HG03135 (cell line): ENCODE measurements around the gene TRIM61.
"Not testable (repeated sequence)": the region's sequence is repeated elsewhere in the genome, so short reads cannot be mapped to it uniquely, and the experiment has no call there.

ENCODE experiments used
- ATAC-seq: cut with Tn5 transposase; IDR thresholded peaks from one replicate; pipeline ENCODE4 v1.9.1; 2021; ENCODE audit warnings: mild to moderate bottlenecking, moderate library complexity; ENCODE audit not compliant: unreplicated experiment

The TRIM61 gene

GRCh38 chr4:164977243-164978164, at the start of gene TRIM61:
Gene TRIM61 (minus strand): TSS chr4:164977657. CDS start chr4:164970002, 7,655 bp downstream.
- ATAC-seq: peak; percentile 99

DNA sequence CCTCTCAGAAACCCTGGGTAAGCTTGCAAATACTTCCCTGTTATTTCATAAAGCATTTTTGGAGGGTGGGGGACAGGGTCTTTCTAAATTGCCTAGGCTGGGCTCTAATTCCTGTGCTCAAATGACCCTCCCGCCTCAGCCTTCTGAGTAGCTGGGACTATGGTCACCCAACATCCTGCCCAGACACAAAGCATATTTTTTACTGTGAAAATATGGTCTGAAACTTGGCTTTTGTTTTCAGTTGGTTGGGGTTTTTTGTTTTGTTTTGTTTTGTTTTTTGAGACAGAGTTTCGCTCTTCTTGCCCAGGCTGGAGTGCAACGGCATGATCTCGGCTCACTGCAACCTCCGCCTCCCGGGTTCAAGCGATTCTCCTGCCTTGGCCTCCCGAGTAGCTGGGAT, 48.3 kb upstream of the TRIM61 start:
- not testable (repeated sequence) for ATAC-seq

DNA sequence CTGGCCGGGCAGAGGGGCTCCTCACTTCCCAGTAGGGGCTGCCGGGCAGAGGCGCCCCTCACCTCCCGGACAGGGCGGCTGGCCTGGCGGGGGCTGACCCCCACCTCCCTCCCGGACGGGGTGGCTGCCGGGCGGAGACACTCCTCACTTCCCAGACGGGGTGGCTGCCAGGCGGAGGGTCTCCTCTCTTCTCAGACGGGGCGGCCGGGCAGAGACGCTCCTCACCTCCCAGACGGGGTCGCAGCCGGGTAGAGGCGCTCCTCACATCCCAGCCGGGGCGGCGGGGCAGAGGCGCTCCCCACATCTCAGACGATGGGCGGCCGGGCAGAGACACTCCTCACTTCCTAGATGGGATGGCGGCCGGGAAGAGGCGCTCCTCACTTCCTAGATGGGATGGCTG, 42.5 kb upstream of the TRIM61 start:
- ATAC-seq: not testable (repeated sequence)

- no peak for ATAC-seq
Observed at GRCh38 chr4:165016971-165017370, 39.5 kb upstream of the TRIM61 start.

DNA sequence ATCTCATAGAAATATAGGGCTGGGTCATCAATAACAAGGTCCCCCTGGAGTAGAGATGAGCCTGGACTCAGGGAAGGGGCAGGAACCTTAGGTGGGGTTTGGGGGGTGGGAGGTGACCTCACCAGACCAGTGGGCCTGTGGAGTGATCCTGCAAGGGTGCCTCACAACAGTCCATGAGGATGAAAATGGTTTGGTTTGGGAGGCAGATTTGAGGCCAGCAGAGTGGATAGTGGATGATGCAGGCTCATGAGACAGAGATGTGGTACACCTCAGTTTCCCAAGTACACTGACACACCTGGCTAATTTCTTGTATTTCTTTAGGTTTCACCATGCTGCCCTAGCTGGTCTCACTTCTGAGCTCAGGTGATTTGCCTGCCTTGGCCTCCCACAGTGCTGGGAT, 36.2 kb upstream of the TRIM61 start:
- ATAC-seq: no peak

DNA sequence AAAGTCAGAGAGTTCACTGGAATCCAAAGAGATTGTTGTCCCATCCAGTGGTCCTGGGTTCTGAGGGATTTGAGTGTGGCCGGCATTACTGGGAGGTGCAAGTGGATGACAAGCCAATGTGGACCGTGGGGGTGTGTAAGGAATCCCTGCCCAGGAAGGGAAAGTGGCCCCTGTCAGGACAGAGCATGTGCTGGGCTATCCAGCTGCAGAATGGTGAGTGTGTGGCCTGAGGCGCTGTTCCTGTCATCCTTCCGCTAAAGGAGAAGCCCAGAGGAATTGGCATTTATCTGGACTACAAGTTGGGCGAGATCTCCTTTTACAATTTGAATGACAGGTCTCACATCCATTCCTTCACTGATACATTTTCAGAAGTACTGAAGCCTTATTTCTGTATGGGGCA, 33.9 kb upstream of the TRIM61 start:
- no peak for ATAC-seq

- ATAC-seq: no peak
Observed at GRCh38 chr4:165010991-165011390, 33.5 kb upstream of the TRIM61 start.

DNA sequence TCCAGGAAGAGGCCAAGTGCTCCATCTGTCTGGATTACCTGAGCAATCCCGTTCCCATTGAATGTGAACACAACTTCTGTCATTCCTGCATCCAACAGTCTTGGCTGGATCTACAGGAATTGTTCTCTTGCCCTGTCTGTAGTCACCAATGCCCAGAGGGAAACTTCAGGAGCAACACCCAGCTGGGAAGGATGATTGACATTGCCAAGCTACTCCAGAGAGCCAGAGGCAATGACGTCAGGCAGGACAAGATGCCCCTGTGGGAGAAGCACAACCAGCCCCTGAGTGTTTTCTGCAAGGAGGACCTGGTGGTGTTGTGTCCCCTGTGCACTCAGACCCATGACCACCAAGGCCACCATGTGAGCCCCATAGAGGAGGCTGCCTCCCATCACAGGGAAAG, 33.0 kb upstream of the TRIM61 start:
- ATAC-seq: no peak

GRCh38 chr4:165009493-165010227, 32.2 kb upstream of the TRIM61 start:
- no peak for ATAC-seq

DNA sequence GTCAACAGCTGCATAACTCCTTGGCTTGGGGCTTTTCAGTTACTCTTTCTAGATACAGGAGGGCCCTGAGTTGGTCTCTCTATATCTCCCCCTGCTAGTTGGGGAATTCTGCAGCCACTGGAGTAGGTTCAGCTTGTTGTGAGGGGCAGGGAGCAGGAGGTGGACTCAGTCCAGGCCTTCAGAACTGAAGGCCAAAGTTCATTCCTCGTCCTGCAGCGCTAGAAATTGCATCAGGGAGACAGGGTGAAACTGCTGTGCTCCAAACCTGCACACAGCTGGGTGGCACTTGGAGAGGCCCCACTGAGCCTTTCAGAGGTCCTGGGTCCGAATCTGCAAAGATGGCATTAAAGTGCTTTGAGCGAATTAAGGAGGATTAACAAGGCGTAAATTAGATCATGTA, 29.4 kb upstream of the TRIM61 start:
- no peak for ATAC-seq

GRCh38 chr4:165006456-165006855, 29.0 kb upstream of the TRIM61 start:
- no peak for ATAC-seq

GRCh38 chr4:165005352-165005925, 28.0 kb upstream of the TRIM61 start:
- no peak for ATAC-seq

DNA sequence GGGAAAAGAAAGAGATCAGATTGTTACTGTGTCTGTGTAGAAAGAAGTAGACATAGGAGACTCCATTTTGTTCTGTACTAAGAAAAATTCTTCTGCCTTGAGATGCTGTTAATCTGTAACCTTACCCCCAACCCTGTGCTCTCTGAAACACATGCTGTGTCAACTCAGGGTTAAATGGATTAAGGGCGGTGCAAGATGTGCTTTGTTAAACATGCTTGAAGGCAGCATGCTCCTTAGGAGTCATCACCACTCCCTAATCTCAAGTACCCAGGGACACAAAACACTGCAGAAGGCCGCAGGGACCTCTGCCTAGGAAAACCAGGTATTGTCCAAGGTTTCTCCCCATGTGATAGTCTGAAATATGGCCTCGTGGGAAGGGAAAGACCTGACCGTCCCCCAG, 24.5 kb upstream of the TRIM61 start:
- not testable (repeated sequence) for ATAC-seq

DNA sequence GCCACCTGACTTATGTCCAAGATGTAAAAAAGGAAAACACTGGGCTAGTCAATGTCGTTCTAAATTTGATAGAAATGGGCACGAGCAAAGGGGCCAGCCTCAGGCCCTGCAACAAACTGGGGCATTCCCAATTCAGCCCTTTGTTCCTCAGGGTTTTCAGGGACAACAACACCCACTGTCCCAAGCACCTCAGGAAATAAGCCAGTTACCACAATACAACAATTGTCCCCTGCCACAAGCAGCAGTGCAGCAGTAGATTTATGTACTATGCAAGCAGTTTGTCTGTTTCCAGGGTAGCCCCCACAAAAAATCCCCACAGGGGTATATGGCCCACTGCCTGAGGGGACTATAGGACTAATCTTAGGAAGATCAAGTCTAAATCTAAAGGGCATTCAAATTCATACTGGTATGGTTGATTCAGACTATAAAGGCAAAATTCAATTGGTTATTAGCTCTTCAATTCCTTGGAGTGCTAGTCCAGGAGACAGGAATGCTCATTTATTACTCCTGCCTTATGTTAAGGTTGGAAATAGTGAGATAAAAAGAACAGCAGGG, 21.1 kb upstream of the TRIM61 start:
- ATAC-seq: not testable (repeated sequence)

DNA sequence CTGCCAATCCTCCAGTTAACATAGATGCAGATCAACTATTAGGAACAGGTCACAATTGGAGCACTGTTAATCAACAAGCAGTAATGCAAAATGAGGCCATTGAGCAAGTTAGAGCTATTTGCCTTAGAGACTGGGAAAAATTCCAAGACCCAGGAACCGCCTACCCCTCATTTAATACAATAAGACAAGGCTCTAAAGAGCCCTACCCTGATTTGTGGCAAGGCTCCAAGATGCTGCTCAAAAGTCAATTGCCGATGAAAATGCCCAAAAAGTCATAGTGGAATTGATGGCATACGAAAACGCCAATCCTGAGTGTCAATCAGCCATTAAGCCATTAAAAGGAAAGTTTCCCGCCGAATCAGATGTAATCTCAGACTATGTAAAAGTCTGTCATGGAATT, 20.5 kb upstream of the TRIM61 start:
- no peak for ATAC-seq

DNA sequence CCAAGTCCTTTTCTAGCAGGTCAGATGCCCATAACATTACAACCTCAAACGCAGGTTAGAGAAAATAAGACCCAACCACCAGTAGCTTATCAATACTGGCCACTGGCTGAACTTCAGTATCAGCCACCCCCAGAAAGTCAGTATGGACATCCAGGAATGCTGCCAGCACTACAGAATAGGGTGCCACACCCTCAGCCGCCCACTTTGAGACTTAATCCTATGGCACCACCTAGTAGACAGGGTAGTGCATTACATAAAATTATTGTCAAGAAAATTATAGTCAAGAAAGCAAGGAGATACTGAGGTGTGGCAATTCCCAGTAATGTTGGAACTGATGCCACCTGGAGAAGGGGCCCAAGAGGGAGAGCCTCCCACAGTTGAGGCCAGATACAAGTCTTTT, 19.9 kb upstream of the TRIM61 start:
- no peak for ATAC-seq

GRCh38 chr4:164996123-164996522, 18.7 kb upstream of the TRIM61 start:
- ATAC-seq: not testable (repeated sequence)

GRCh38 chr4:164990786-164991185, 13.3 kb upstream of the TRIM61 start:
- not testable (repeated sequence) for ATAC-seq

GRCh38 chr4:164989471-164989870, 12.0 kb upstream of the TRIM61 start:
- no peak for ATAC-seq

GRCh38 chr4:164971929-164972328, 5.5 kb downstream of the TRIM61 start:
- ATAC-seq: not testable (repeated sequence)

GRCh38 chr4:164959896-164960295, 17.6 kb downstream of the TRIM61 start:
- no peak for ATAC-seq
